Stimulated activated effector memory CD8-positive, alpha-beta T cell treated with anti-CD3 and anti-CD28 coated beads, Interleukin-12 subunit alpha, Interleukin-12 subunit beta, amount 100 ng/mL, for 72 hours (primary cell): ENCODE data around the gene ATP10B.

Source experiments
- ATAC-seq: fragments of 150-1000 bp; cut with Tn5 transposase; 2 replicates; pipeline ENCODE4 v1.10.0; 2021
- DNase-seq, 2 donors: peaks; one replicate each; pipeline ENCODE4 v3.0.0; 2021 to 2022; ENCODE audit warnings: low spot score in 2 of 2
- H3K27ac Mint-ChIP-seq: one replicate; pipeline ENCODE4 v1.8.0; 2022; ENCODE audit warnings: mild to moderate bottlenecking, mixed read lengths
- H3K36me3 Mint-ChIP-seq: one replicate; pipeline ENCODE4 v1.8.0; 2022; ENCODE audit warnings: mild to moderate bottlenecking, mixed read lengths
- H3K4me1 Mint-ChIP-seq: one replicate; pipeline ENCODE4 v1.8.0; 2022; ENCODE audit warnings: mixed read lengths
- H3K4me3 Mint-ChIP-seq: one replicate; pipeline ENCODE4 v1.8.0; 2022; ENCODE audit warnings: mild to moderate bottlenecking, mixed read lengths
- H3K9me3 Mint-ChIP-seq: one replicate; pipeline ENCODE4 v1.8.0; 2022; ENCODE audit warnings: mixed read lengths

The ATP10B gene

DNA sequence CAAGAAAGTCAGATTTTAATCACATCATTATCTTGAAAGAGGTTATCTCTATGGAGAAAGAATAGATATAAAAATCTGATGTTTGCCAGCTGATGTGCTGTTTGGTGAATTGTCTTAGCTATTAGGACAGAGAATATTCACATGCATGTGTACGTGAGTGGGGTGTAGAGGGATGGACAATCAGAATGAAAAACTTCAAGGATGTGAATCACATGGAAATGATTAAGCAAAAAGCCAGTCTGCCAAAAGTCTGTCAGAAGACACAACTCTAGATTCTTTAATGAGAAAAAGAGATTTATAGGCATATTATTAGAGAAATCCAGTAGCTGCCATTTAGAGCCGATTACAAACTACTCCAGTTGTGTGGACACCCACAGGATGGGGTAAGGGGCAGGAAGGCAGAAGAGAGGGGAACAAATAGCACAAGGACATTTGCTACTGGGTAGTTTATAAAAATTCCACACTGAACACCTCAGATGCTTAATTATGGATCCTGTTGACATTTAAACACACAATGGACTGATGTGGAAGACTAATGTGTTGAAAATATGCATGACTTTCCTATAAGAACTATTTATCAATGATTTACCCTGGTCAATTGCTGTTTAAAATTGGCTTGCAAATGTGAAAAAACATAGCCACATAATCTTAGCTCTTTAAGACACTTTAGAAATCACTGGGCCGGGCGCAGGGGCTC, 302.9 kb downstream of the ATP10B start:
- ATAC-seq (no peak), DNase-seq (no peak)
- Mint-ChIP-seq H3K4me3 (no peak overlapping the region), H3K27ac (peak overlapping the region; percentile 24), H3K36me3 (no peaks in the 10 kb centered on the region), H3K9me3 (no peaks in the 10 kb centered on the region), H3K4me1 (no peaks in the 10 kb centered on the region)

- Mint-ChIP-seq H3K4me3 (no peak overlapping the region), H3K27ac (no peak overlapping the region), H3K36me3 (no peaks in the 10 kb centered on the region), H3K9me3 (no peaks in the 10 kb centered on the region), H3K4me1 (no peaks in the 10 kb centered on the region)
- ATAC-seq (no peak), DNase-seq (no peak)
Measured at GRCh38 chr5:160547872-160548271, 304.1 kb downstream of the ATP10B start.

DNA sequence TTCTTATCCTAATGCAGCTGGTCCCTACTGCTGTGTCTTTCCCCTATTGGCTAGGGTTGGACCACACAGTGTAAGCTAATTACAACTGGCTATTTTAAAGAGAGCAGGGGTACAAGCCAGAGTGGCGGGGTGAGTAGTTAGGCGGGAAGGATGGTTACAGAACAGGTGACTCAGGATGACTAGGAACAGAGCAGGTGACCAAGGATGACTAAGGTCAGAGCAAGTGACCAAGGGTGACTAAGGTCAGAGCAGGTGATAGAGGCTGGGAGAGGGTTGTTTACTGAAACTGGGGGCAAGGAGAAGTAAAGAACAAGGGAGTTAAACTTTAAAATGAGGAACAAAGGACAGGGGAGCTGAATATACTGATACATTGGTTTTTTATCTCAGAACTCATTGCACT, 304.9 kb downstream of the ATP10B start:
- Mint-ChIP-seq H3K9me3 (no peaks in the 10 kb centered on the region), H3K27ac (no peak overlapping the region), H3K36me3 (no peaks in the 10 kb centered on the region), H3K4me3 (no peak overlapping the region), H3K4me1 (no peaks in the 10 kb centered on the region)
- DNase-seq, result no peak
- no peak for ATAC-seq

GRCh38 chr5:160545832-160546231, 306.2 kb downstream of the ATP10B start:
- H3K9me3 Mint-ChIP-seq, result no peaks in the 10 kb centered on the region

GRCh38 chr5:160543395-160543794, 308.6 kb downstream of the ATP10B start:
- H3K4me3 Mint-ChIP-seq, result no peak overlapping the region

More at GRCh38 chr5:160545832-160546231, 306.2 kb downstream of the ATP10B start:
- Mint-ChIP-seq H3K27ac (no peak overlapping the region), H3K36me3 (no peaks in the 10 kb centered on the region), H3K4me3 (no peak overlapping the region), H3K4me1 (no peaks in the 10 kb centered on the region)
- DNase-seq (no peak), ATAC-seq (peak; percentile 82)

GRCh38 chr5:160542840-160543239, 309.2 kb downstream of the ATP10B start:
- no peak overlapping the region for H3K4me3 Mint-ChIP-seq
- H3K36me3 Mint-ChIP-seq, result no peaks in the 10 kb centered on the region
- no peaks in the 10 kb centered on the region for H3K4me1 Mint-ChIP-seq
- no peak overlapping the region for H3K27ac Mint-ChIP-seq
- no peaks in the 10 kb centered on the region for H3K9me3 Mint-ChIP-seq
- ATAC-seq (no peak), DNase-seq (no peak)

More at GRCh38 chr5:160543395-160543794, 308.6 kb downstream of the ATP10B start:
- Mint-ChIP-seq H3K4me1 (no peaks in the 10 kb centered on the region), H3K9me3 (no peaks in the 10 kb centered on the region), H3K27ac (no peak overlapping the region), H3K36me3 (no peaks in the 10 kb centered on the region)
- DNase-seq (no peak), ATAC-seq (peak; percentile 37)

DNA sequence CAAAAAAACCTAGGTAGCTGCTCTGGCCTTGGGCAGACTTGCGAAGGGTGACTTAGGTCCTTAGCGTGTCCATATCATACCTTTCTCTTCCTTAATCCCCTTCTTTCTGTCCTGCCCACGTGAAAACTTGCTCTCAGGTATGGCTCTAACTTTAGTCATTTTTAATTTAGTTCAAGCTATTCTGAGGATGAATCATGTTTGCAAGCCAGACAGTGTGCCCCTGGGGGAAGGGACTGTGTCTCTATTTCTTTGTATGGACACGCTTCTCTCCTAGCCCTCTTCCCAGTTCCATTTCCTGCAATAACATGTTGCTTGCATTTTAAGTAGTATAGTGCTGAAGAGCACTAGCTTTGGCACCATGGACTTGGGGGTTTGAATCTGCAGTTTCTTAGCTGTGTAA, 309.7 kb downstream of the ATP10B start:
- H3K27ac Mint-ChIP-seq, result no peak overlapping the region
- no peak for ATAC-seq

DNA sequence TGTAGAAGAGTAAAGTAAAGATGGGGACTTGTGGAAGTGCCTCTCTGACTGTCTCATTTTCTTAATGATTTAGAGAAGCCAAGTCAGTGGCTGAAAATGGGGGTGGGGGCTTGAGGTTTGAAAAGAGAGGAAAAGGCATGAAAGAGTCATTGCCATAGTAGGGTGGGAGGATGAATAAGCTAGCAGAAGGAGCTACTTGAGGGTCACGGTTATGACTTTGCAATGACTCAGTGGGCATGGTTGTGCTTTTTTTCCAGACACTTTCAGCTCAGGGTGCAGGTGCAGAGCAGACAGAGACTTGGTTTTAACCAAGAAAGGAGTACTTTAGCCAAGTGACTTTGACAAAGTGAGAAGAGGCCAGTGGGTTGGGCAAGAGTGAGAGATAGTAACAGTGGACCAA, 312.6 kb downstream of the ATP10B start:
- ATAC-seq (peak; percentile 96), DNase-seq (peak; percentile 8 to 64)
- Mint-ChIP-seq H3K4me3 (no peak overlapping the region), H3K9me3 (no peaks in the 10 kb centered on the region), H3K27ac (no peak overlapping the region), H3K36me3 (no peaks in the 10 kb centered on the region), H3K4me1 (no peaks in the 10 kb centered on the region)

More for the DNA sequence above, 309.7 kb downstream of the ATP10B start:
- no peaks in the 10 kb centered on the region for H3K36me3 Mint-ChIP-seq
- H3K4me3 Mint-ChIP-seq, result no peak overlapping the region
- no peaks in the 10 kb centered on the region for H3K9me3 Mint-ChIP-seq
- no peaks in the 10 kb centered on the region for H3K4me1 Mint-ChIP-seq
- DNase-seq, result no peak

DNA sequence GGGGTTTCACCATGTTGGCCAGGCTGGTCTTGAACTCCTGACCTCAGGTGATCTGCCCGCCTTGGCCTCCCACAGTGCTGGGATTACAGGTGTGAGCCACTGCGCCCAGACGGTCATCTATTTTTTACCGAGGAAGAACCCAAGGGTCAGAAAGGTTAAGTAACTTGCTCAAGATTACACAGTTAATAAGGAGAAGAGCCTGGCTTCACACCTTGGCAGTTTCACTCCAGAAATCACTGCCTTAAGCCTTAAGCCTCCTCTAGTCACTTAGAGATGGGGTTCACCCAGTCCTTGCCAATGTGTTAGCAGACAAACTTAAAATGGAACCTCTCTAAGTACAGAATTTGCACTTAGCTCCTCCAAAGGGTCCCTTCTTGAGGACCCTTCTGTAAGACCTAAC, 314.1 kb downstream of the ATP10B start:
- Mint-ChIP-seq H3K27ac (no peak overlapping the region), H3K4me1 (no peaks in the 10 kb centered on the region), H3K4me3 (no peak overlapping the region), H3K36me3 (no peaks in the 10 kb centered on the region), H3K9me3 (no peaks in the 10 kb centered on the region)
- ATAC-seq (peak; percentile 65), DNase-seq (no peak)

GRCh38 chr5:160537116-160537515, 314.9 kb downstream of the ATP10B start:
- no peaks in the 10 kb centered on the region for H3K9me3 Mint-ChIP-seq
- no peaks in the 10 kb centered on the region for H3K36me3 Mint-ChIP-seq
- DNase-seq (no peak), ATAC-seq (no peak)
- no peak overlapping the region for H3K27ac Mint-ChIP-seq
- no peaks in the 10 kb centered on the region for H3K4me1 Mint-ChIP-seq
- H3K4me3 Mint-ChIP-seq, result no peak overlapping the region

- DNase-seq (no peak), ATAC-seq (no peak)
- Mint-ChIP-seq H3K36me3 (no peaks in the 10 kb centered on the region), H3K4me3 (no peak overlapping the region), H3K4me1 (no peaks in the 10 kb centered on the region), H3K27ac (no peak overlapping the region), H3K9me3 (no peaks in the 10 kb centered on the region)
Measured at GRCh38 chr5:160534914-160535313, 317.1 kb downstream of the ATP10B start.

DNA sequence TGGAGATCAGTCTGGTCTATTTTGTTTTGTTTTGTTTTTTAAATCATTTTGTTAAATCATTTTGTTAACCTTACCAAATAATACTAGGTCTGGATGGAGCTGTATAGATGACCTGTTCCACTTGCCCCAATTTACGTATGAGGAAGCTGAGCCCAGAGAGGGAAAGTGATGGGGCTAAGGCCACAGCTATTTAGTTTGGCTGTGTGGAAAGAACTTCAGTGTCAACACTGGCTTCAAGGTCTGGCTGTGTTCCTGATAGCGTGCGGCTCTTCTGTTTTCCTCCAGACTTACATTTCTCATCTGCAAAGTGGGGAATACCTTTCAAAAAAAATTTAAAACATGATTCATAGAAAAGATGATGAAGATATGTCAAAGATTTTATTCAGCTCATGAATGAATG, 317.9 kb downstream of the ATP10B start:
- Mint-ChIP-seq H3K9me3 (no peaks in the 10 kb centered on the region), H3K27ac (no peak overlapping the region), H3K4me3 (no peak overlapping the region), H3K4me1 (no peaks in the 10 kb centered on the region), H3K36me3 (no peaks in the 10 kb centered on the region)
- ATAC-seq (no peak), DNase-seq (no peak)

- ATAC-seq, result no peak
- no peak overlapping the region for H3K4me3 Mint-ChIP-seq
- no peaks in the 10 kb centered on the region for H3K36me3 Mint-ChIP-seq
- no peak overlapping the region for H3K27ac Mint-ChIP-seq
- DNase-seq, result no peak
- peaks cover 4% of the 10 kb centered on the region for H3K4me1 Mint-ChIP-seq
- H3K9me3 Mint-ChIP-seq, result no peaks in the 10 kb centered on the region
Measured at GRCh38 chr5:160525471-160526261, 326.3 kb downstream of the ATP10B start.

DNA sequence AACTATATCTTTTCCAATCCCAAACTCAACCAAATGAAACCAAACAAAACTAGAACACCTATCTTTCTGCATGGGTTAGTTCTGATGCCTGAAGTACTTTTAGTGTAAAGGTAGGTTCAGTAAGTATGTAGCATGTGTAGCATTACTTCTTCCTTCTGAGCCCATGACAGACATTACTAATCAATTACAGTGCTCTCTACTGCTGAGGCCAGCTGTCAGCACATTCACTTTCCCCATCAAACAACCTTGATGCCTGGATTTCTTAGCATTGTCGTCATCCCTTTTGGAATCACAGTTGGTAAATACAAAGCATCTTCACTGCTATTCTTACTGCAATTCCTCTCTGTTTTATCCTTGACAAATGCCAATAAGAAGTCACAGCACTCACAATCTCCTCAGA, 327.2 kb downstream of the ATP10B start:
- no peak overlapping the region for H3K27ac Mint-ChIP-seq
- no peaks in the 10 kb centered on the region for H3K9me3 Mint-ChIP-seq
- no peaks in the 10 kb centered on the region for H3K36me3 Mint-ChIP-seq
- no peak overlapping the region for H3K4me3 Mint-ChIP-seq
- ATAC-seq (no peak), DNase-seq (no peak)
- H3K4me1 Mint-ChIP-seq, result peaks cover 4% of the 10 kb centered on the region

- H3K27ac Mint-ChIP-seq, result no peak overlapping the region
- H3K36me3 Mint-ChIP-seq, result no peaks in the 10 kb centered on the region
- H3K4me3 Mint-ChIP-seq, result no peak overlapping the region
- DNase-seq (no peak), ATAC-seq (no peak)
- no peaks in the 10 kb centered on the region for H3K9me3 Mint-ChIP-seq
- H3K4me1 Mint-ChIP-seq, result peaks cover 4% of the 10 kb centered on the region
Measured at GRCh38 chr5:160523502-160524163, 328.4 kb downstream of the ATP10B start.

- no peak overlapping the region for H3K4me3 Mint-ChIP-seq
Measured at GRCh38 chr5:160521392-160521663, 330.7 kb downstream of the ATP10B start.

More at GRCh38 chr5:160521392-160521663, 330.7 kb downstream of the ATP10B start:
- Mint-ChIP-seq H3K4me1 (peaks cover 4% of the 10 kb centered on the region), H3K36me3 (no peaks in the 10 kb centered on the region), H3K9me3 (no peaks in the 10 kb centered on the region), H3K27ac (no peak overlapping the region)
- ATAC-seq, result no peak
- no peak for DNase-seq
